Spleen (tissue), 7 donors: ENCODE results near the gene MYH7B.

ENCODE experiments used
- CTCF ChIP-seq, 11 experiments: fragments of 200-600 bp in 7 of 11; fragments of 450-650 bp in 4 of 11; sonication (generic) in 4 of 11; IDR thresholded peaks in 8 of 11; conservative IDR thresholded peaks in 3 of 11; 1 replicate in 7 of 11; 2 replicates in 4 of 11; pipeline versions ENCODE4 v1.4.0 to v1.8.0; 2016 to 2021; ENCODE audit warnings: antibody characterized with exemption in 11 of 11, inconsistent platforms in 4 of 11, mild to moderate bottlenecking in 1 of 11
- POLR2A ChIP-seq, 3 donors: fragments of 450-650 bp; IDR thresholded peaks; one replicate each; pipeline ENCODE4 v1.5.1; 2017; ENCODE audit warnings: antibody characterized with exemption in 3 of 3, mild to moderate bottlenecking in 1 of 3
- donor health status: DM: no; HTN: no; CAD: no; lungs with moderate emphysema.
- donor health status: DM: no; HTN: no; CAD: no.
- donor health status: DM: no; HTN: no; CAD: no.

GRCh38 chr20:34995192-34995591 lies 39.5 kb downstream of the MYH7B start:
- TF ChIP-seq CTCF (IDR thresholded peaks at IDR 0.05 in 8 of 11, conservative IDR thresholded peaks at IDR 0.05 in 3 of 11) (no peak), POLR2A (IDR thresholded peaks at IDR 0.05) (no peak)
